SK-N-SH treated with all-trans-retinoic acid at 6 μM for 48 hours (cell line): ENCODE measurements around the gene MRGPRX2.
A peak's percentile ranks its signal among the peaks of the same experiment; 100 is the strongest.

Experiments
- PATZ1 ChIP-seq: fragments of 250-450 bp; sonication (Bioruptor Pico); IDR thresholded peaks from 2 replicates; pipeline ENCODE4 v1.8.0; 2020; ENCODE audit warnings: mild to moderate bottlenecking, moderate library complexity, borderline replicate concordance
- RARB ChIP-seq: fragments of 250-450 bp; sonication (Bioruptor Pico); IDR thresholded peaks from 2 replicates; pipeline ENCODE4 v1.8.0; 2021; ENCODE audit warnings: mild to moderate bottlenecking, moderate library complexity
- TCF4 ChIP-seq: fragments of 250-450 bp; sonication (Bioruptor Pico); IDR thresholded peaks from 2 replicates; pipeline ENCODE4 v1.8.0; 2021; ENCODE audit warnings: mild to moderate bottlenecking, moderate library complexity, borderline replicate concordance
- TOX ChIP-seq: fragments of 250-450 bp; sonication (Bioruptor Pico); IDR thresholded peaks from 2 replicates; pipeline ENCODE4 v1.8.0; 2021; ENCODE audit warnings: mild to moderate bottlenecking, moderate library complexity, borderline replicate concordance

GRCh38 chr11:19079643-19080440 is 19.3 kb upstream of the MRGPRX2 start:
- no peak for TF ChIP-seq TCF4 (CRISPR knock-in tag)
- TF ChIP-seq PATZ1 (CRISPR knock-in tag), result no peak
- no peak for TF ChIP-seq RARB
- TF ChIP-seq TOX (CRISPR knock-in tag), result 0 out of 2 replicates have a peak, but pooled peaks have one; percentile 17
